Measurements from ENCODE around the gene HDAC7.

Gene HDAC7

DNA sequence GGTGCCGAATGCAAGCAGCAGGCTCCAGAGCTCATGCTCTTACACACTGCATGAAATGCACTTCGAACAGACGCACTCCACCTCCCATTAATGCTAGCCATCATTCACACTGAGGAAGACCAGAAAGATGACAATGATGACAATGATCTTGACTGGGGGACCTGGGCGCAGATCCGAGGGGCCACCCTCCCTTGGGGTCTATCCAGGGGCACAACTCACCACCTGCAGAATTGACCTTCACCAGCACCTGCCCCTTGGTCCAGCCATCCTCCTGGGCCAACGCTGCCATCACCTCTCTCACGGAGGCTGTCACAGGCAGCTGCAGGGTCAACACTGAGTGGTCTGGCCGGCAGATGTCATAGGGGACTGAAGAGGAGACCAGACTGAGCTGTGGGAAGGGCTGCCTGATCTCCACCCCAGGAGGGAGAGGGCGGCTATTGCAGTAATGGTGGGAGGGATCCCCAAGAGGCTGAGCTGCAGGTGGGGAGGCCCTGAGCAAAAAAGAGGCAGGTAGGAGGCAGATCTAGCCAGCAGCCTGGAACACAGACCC lies 76.3 kb downstream of the HDAC7 start:
- DNase-seq, result no peak

DNA sequence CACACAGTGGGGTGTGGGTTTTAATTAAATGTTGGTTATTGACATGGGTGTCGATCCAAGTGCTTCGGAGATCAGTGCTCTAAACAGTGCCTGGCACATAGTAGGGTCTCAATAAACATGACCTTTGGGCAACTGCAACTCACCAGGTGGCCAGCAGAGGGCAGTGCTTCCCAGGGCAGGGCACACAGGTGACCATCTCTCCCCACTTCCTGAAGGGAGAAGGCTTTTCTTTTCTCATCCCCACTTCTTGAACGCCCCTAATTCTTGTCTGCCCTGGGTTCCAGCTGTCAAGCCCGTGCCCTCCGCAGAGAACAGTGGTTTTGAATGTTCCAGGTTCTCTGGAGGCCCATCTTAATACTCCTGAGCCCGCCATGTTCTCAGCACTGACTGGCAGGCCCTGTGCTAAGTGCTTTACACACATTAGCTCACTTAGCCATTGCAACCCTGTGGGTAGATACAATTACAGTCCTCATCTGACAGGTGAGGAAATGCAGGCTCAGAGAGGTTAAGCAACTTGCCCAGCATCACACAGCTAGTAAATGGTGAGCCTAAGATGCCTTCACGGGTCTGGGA lies 77.4 kb downstream of the HDAC7 start:
- no peak for DNase-seq

DNA sequence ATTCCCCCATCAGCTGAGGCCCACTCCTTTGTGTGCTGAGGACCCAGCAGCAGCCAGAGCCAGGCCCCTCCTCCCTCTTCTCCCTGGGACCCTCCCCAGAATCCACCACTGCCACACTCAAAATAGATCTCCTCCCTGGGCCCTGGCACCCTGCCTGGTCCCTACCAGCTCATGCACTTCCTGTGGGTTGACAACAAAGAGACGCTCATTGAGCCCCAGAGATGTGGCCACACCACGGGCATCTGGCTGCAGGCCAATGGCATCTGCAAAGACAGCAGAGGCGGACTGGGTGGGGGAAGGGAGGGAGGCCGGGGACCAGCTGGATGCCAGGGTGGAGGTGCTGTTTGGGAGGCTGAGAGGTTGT lies 78.4 kb downstream of the HDAC7 start:
- DNase-seq, result peak; percentile 91

DNA sequence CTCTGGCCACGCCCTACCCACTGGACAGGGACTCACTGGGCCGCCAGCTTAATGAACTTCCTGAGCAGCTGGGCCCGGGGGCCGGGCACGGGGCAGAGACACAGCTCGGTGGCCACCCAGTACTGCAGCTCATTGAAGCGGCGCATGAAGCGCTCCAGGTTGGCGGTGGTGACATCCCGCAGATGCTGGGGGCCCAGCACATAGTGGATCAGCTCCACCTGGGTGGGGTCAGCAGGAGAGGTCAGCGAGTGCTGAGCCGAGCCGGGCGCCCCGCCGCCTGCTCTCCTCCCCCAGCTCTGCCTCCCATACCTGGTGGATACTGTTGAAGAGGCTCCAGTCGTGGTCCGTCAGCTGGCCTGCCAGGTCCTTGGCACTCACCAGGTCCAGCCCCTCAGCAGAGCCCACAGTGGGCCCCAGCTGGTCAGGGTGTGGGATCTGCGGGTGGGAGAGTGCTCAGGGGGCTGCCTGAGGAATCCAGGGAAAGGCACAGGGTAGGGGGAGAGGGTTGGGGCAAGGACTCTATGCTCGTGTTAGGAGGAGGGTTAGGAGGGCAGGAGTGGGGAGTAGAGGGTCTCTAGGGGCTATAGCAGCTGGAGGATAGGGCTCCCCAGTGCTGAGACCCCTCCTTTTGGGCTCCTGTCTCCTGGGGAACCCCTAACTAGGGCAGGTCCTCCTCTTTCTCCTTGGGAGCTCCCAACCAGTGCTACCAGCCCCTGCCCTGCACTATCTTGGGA lies 78.9 kb downstream of the HDAC7 start:
- DNase-seq, result no peak

DNA sequence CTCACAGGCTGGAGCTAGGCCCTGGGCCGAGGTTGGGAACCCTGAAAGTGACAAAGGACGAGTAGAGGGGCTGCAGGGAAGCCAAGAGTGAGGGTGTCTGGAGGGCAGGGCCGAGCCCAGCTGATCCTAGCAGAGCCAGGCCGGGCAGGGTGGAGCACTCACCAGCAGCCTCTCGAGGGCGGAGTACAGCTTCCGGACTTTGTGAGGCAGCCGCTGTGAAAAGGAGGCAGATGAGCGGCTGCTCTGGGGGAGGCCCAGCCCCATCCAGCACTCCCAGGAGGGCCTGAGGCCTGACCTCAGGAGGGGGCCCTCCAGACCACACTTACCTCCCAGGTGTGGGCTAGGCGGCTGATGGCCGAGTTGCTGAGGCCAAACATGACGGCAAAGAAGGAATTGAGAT lies 79.7 kb downstream of the HDAC7 start:
- DNase-seq, result no peak

DNA sequence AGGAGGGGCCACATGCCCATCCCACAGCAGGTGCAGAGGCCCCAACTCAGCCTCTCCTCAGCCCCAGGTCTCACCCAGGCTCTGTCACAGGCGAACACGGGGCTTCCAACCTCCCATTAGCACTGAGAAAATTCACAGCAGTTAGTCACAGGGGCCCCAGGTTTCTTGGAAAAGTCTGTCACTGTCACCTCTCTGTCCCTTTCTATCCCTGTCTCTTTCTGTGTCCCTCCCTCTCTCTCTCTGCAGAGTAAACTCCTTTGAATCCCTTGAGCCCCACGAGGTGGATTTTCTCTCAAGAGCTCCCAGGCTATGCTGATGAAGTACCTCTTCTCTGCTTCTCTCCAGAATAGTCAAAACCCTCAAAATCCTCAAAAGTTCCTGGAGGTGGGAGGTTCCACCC lies 80.4 kb downstream of the HDAC7 start:
- DNase-seq, result no peak

DNA sequence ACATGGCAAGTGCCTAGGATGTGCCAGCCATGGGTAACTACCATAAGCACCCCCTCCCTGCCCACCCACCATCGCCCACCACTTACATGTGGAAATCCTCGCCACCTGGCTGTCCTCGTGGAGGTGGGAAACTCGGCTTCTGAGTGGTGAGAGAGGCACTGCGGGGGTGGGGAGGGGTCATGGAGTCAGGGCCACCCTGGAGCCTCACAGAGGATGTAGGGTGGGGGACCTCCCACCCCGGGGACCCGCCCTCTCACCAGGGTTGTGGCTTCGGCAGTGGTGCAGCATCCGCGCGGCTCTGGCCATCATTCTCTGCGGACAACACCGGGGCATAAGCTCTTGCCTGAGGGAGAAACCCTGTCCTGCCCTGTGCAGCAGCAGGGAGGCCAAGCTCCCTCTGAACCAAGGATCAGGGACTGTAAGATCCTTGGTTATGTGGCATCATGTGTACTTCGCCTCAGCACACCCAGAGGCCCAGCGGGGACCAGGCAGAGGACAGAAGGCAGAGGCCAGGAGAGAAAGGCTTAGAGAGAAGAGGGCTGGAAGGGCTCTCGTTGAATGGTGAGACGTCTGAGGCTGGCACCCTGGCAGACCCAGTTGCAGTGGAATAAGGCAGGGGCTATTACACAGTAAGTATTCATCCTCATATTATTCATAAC lies 81.6 kb downstream of the HDAC7 start:
- DNase-seq, result no peak

DNA sequence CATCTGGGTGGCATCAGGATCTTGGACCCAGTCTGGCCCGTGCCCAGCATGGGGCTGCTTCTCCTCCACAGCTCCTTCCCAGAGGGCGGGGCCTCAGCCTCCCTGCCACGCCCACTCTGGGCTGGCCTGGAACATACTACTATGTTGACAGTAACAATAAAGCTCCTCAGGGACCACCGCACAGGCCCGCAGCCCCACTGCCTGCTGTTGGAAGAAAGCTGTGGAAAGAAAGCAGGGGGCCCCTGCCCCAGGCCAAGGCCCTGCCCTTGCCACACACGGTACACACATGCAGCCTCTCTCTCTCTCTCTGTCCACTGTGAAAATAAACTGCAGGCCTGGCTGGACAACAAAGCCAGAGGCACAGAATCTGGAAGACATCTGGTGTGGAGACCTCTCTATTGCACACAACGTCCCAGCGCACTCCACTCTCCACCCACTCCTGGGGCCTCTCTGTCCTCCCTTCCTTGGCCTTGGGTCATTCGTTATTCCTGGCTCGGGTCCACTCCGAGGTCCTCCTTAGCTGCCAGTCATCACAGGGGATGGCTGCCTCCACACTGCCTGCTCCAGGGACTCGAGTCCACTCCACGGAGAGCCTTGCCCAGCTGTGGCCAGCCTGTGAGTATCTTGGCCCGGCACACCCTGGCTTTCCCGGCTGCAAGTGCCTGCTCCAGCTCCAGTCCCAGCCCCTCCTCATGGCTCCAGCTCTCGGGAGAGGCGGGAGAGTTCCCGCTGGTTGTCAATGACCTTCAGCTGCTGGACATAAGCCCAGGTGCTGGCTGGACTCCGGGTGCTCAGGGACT lies 82.6 kb downstream of the HDAC7 start:
- DNase-seq, result no peak

DNA sequence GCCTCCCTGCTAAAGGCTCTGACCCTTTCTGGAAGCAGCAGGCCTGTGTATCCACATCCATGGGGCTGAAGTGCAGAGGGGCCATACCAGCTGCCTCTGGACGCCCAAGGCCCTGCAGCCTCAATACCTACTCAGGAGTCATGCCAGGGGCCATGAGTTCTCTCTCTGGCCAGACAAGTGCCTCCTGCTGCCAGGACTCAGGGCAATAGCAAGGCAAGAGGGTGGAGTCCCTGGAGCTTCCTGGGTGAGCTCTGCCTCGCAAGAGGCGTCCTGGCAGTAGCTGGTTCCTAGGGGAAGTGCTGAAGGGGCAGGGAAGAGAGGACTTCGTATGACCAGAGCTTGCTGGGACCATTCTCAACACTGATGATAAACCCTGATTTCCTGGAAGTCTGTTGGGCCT lies 83.5 kb downstream of the HDAC7 start:
- DNase-seq, result no peak

DNA sequence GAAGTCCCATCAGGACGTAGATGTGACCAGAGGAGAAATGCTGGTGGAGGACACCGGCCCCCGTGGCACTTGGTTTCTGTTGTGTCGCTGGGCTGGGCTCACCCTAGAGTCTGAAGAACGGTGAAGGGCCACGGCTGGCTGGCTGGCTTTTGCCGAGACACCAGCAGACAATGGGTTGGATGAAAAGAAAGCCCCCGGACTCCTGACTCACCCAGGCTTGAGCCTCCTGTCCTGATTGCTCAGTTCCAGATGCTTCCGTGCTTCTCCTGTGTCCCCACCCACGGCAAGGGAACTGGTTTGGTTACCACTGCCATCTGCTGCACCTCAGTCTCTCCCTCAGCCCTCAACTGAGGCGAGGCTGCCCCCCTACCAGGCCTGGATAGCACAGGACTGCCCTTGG lies 84.1 kb downstream of the HDAC7 start:
- DNase-seq, result no peak

DNA sequence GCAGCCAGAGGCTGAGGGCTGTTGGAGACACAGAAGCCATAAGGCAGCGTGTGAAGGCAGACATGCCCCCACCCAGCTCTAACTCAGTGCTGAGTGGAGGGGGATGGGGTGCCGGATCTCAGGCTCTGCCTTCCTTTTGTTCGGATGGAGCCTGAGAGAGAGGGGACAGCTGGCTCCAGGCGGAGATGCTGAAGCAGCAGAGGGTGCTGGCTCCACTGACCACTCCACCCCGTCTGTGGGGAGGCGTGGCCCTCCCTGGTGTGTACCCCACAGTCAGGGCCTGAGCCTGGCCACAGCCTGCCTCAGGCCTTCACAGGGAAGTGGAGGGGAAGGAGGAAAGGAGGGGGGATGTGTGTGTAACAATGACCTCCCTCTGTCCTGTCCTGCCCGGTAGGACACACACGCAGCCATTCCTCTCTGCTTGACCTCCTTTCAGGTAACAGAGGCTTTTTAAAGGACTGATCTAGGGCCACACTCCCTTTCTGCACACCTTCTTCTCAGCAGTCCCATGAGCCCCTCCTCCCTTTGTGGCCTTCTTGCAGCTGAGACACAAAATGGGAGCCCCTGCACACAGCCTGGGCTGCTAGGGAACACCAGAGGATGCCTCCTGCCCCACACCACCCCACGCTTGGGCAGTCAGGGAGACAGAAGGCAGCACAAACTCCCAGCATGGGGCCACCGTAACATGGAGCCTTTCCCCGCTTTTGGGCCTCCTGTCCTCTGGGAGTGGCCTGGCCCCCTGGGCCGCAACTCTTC lies 84.8 kb downstream of the HDAC7 start:
- no peak for DNase-seq

DNA sequence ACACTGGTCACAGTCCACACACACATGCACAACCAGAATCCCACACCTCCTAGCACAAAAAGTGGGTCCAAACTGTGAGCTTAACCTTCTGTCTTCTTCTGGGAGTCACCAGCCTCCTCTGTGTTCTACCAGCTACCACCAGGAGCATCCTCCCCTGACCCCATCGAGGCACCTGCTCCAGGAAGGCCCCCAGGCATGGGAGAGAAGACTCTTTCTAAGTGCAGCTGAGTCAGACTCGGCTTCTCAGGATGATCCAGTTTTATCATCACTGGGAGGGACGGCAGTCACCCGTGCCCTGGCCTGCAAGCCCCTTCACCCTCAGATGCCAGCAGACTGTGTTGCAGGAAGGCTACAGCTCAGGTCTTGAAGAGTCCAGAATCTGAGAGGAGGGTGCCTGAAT lies 86.6 kb downstream of the HDAC7 start:
- no peak for DNase-seq
